Smooth muscle cell (in vitro differentiated cells): ENCODE measurements around the gene VPS54. TPM values are rescaled to one million over a fixed set of nuclear protein-coding genes. Genes with fewer than 3 reads are reported as not detected.

Source experiments
- DNase-seq: peaks from one replicate; lab custom pipeline; 2025; ENCODE audit not compliant: unreplicated experiment; lab: John Stamatoyannopoulos, UW
- H2AFZ ChIP-seq: fragments of 200-600 bp; sonication (generic); 2 replicates; pipeline ENCODE4 v1.6.0; 2016; ENCODE audit warnings: antibody characterized with exemption, low read depth, mild to moderate bottlenecking
- H3F3A ChIP-seq: fragments of 200-600 bp; sonication (generic); 2 replicates; pipeline ENCODE4 v1.6.0; 2017; ENCODE audit warnings: antibody characterized with exemption, low read depth
- H3K27ac ChIP-seq: fragments of 200-600 bp; sonication (generic); 2 replicates; pipeline ENCODE4 v1.5.1; 2016; ENCODE audit warnings: low read depth, mild to moderate bottlenecking
- H3K27me3 ChIP-seq: fragments of 200-600 bp; sonication (generic); 2 replicates; pipeline ENCODE4 v1.6.1; 2016; ENCODE audit warnings: low read depth, mild to moderate bottlenecking
- H3K36me3 ChIP-seq: fragments of 200-600 bp; sonication (generic); 2 replicates; pipeline ENCODE4 v1.5.1; 2016; ENCODE audit warnings: low read depth
- H3K4me1 ChIP-seq: fragments of 200-600 bp; sonication (generic); 2 replicates; pipeline ENCODE4 v1.5.1; 2016; ENCODE audit warnings: low read depth
- H3K4me2 ChIP-seq: fragments of 200-600 bp; sonication (generic); 2 replicates; pipeline ENCODE4 v1.6.0; 2016; ENCODE audit warnings: mild to moderate bottlenecking
- H3K4me3 ChIP-seq: fragments of 200-600 bp; sonication (generic); 2 replicates; pipeline ENCODE4 v1.5.1; 2016; ENCODE audit warnings: mild to moderate bottlenecking
- H3K79me2 ChIP-seq: fragments of 200-600 bp; sonication (generic); 2 replicates; pipeline ENCODE4 v1.6.0; 2016; ENCODE audit warnings: low read depth, mild to moderate bottlenecking
- H3K9ac ChIP-seq: fragments of 200-600 bp; sonication (generic); 2 replicates; pipeline ENCODE4 v1.6.0; 2016; ENCODE audit warnings: low read depth
- H3K9me3 ChIP-seq: fragments of 200-600 bp; sonication (generic); replicated peaks from 2 replicates; pipeline ENCODE4 v1.5.1; 2016; ENCODE audit warnings: low read depth
- H4K20me1 ChIP-seq: fragments of 200-600 bp; sonication (generic); 2 replicates; pipeline ENCODE4 v1.6.0; 2016; ENCODE audit warnings: low read depth
- CTCF ChIP-seq: fragments of 200-600 bp; sonication (generic); IDR thresholded peaks from 2 replicates; pipeline ENCODE4 v1.5.1; 2017; ENCODE audit warnings: borderline replicate concordance, mild to moderate bottlenecking, antibody characterized with exemption; ENCODE audit not compliant: insufficient read depth, poor library complexity, severe bottlenecking
- WGBS: methylation state at CpG from one replicate; pipeline ENCODE4 v1.1.7; 2016; ENCODE audit warnings: low lambda C conversion rate; 5-methylcytosine and 5-hydroxymethylcytosine counted together
- polyA plus RNA-seq: library from polyadenylated mRNA; unstranded; fragments of >200 nt; fragmentation: Nextera tagmentation; extraction: Ambion mirVana; gene quantifications from 2 replicates; pipeline ENCODE4 v1.2.1, GENCODE V29; 2016
- total RNA-seq: library from RNA; depleted of rRNA; stranded (reverse); fragments of >200 nt; gene quantifications from 2 replicates; pipeline ENCODE4 v1.2.3, GENCODE V29; 2014

The VPS54 gene
- total and polyA plus RNA-seq, 2 experiments from 2014 or later, result 12.8 to 36.9 TPM

- Histone ChIP-seq H3F3A (peaks cover 2% of the 10 kb centered on the region), H3K9ac (no peak overlapping the region), H3K4me2 (no peak overlapping the region), H3K79me2 (peaks cover 91% of the 10 kb centered on the region), H3K4me1 (peaks cover 9% of the 10 kb centered on the region), H4K20me1 (peaks cover 73% of the 10 kb centered on the region), H3K27me3 (no peaks in the 10 kb centered on the region), H3K36me3 (peaks cover 6% of the 10 kb centered on the region), H3K4me3 (no peak overlapping the region), H3K9me3 (no peaks in the 10 kb centered on the region), H3K27ac (no peak overlapping the region), H2AFZ (no peak overlapping the region)
- no peak for DNase-seq
- WGBS, result 100% methylated on average over 1 of the region's 1 CpG
- TF ChIP-seq CTCF, result no peak
Measured at GRCh38 chr2:64014628-64015027, 4.6 kb downstream of the VPS54 start.

GRCh38 chr2:64013053-64013452 is 6.2 kb downstream of the VPS54 start:
- Histone ChIP-seq H3K79me2 (peaks cover 100% of the 10 kb centered on the region), H2AFZ (no peak overlapping the region), H3K4me1 (peaks cover 7% of the 10 kb centered on the region), H3K27ac (no peak overlapping the region), H3K27me3 (no peaks in the 10 kb centered on the region), H3K9me3 (no peaks in the 10 kb centered on the region), H4K20me1 (peaks cover 89% of the 10 kb centered on the region), H3K36me3 (peaks cover 6% of the 10 kb centered on the region), H3K9ac (no peak overlapping the region), H3K4me2 (peak overlapping the region; percentile 6), H3K4me3 (no peak overlapping the region), H3F3A (no peaks in the 10 kb centered on the region)
- WGBS, result 92% methylated on average over 2 of the region's 2 CpGs
- TF ChIP-seq CTCF, result no peak
- DNase-seq, result no peak

- Histone ChIP-seq H4K20me1 (peaks cover 95% of the 10 kb centered on the region), H3F3A (no peaks in the 10 kb centered on the region), H3K9me3 (no peaks in the 10 kb centered on the region), H2AFZ (no peak overlapping the region), H3K27me3 (no peaks in the 10 kb centered on the region), H3K4me2 (no peak overlapping the region), H3K4me3 (no peak overlapping the region), H3K27ac (no peak overlapping the region), H3K9ac (no peak overlapping the region), H3K36me3 (peaks cover 6% of the 10 kb centered on the region), H3K4me1 (no peaks in the 10 kb centered on the region), H3K79me2 (peaks cover 100% of the 10 kb centered on the region)
- 82% methylated on average over 2 of the region's 2 CpGs for WGBS
- no peak for DNase-seq
- no peak for TF ChIP-seq CTCF
Measured at GRCh38 chr2:64012115-64012514, 7.1 kb downstream of the VPS54 start.

GRCh38 chr2:64008434-64009009 is 10.7 kb downstream of the VPS54 start:
- 93% methylated on average over 4 of the region's 4 CpGs for WGBS
- Histone ChIP-seq H3K79me2 (peaks cover 97% of the 10 kb centered on the region), H3K9me3 (no peaks in the 10 kb centered on the region), H3K4me2 (no peak overlapping the region), H3K9ac (no peak overlapping the region), H4K20me1 (peaks cover 92% of the 10 kb centered on the region), H3K36me3 (peaks cover 6% of the 10 kb centered on the region), H3K4me1 (no peaks in the 10 kb centered on the region), H2AFZ (no peak overlapping the region), H3K27me3 (no peaks in the 10 kb centered on the region), H3K27ac (no peak overlapping the region), H3F3A (no peaks in the 10 kb centered on the region), H3K4me3 (no peak overlapping the region)
- TF ChIP-seq CTCF, result no peak
- no peak for DNase-seq
